ENCODE measurements around the gene ZNF609. TPM values are rescaled to one million over a fixed set of nuclear protein-coding genes. Genes with fewer than 3 reads are reported as not detected.

Gene ZNF609
- total and polyA plus RNA-seq, 4 donors = 4.6 to 18.1 (median 8.0) TPM

- peaks cover 0 to 15% (median 8%) of the 10 kb centered on the region in 4 donors for H3K36me3 ChIP-seq (ENCODE audit: control insufficient read depth in 4 of 4, insufficient read depth in 3 of 4, low read depth in 1 of 4, low read length in 3 of 4)
- H3K27ac ChIP-seq (ENCODE audit: low read depth in 1 of 2, low read length in 2 of 2) = no peak overlapping the region
- no peaks in the 10 kb centered on the region for H3K27me3 ChIP-seq (ENCODE audit: control insufficient read depth in 4 of 4, insufficient read depth in 4 of 4, low read length in 3 of 4)
- no peak overlapping the region for H3K4me3 ChIP-seq (ENCODE audit: low read depth in 1 of 3, low read length in 3 of 3)
- no peak overlapping the region for H3K9ac ChIP-seq (ENCODE audit: low read depth in 1 of 2, low read length in 2 of 2)
- 60% methylated on average over 3 of the region's 3 CpGs for WGBS
- peaks cover 0 to 7% (median 1%) of the 10 kb centered on the region in 4 donors for H3K4me1 ChIP-seq (ENCODE audit: control insufficient read depth in 4 of 4, insufficient read depth in 4 of 4, low read length in 3 of 4)
- DNase-seq (ENCODE audit: low spot score) = no peak
- TF ChIP-seq ZBTB33 (IDR thresholded peaks at IDR 0.05) (no peak), GABPA (IDR thresholded peaks at IDR 0.05 in 1 of 2, conservative IDR thresholded peaks at IDR 0.05 in 1 of 2) (no peak), REST (IDR thresholded peaks at IDR 0.05) (no peak), CTCF (IDR thresholded peaks at IDR 0.05; ENCODE audit: low read depth, low read length, missing input control) (no peak), JUND (IDR thresholded peaks at IDR 0.05) (no peak), SP1 (IDR thresholded peaks at IDR 0.05) (no peak), TAF1 (conservative IDR thresholded peaks at IDR 0.05) (no peak), RXRA (IDR thresholded peaks at IDR 0.05) (no peak), EGR1 (IDR thresholded peaks at IDR 0.05; ENCODE audit: low read depth in 2 of 2) (no peak), YY1 (IDR thresholded peaks at IDR 0.05) (no peak), HNF4G (IDR thresholded peaks at IDR 0.05) (no peak), NR2F2 (IDR thresholded peaks at IDR 0.05) (no peak), RAD21 (IDR thresholded peaks at IDR 0.05) (no peak), HNF4A (conservative IDR thresholded peaks at IDR 0.05) (no peak), FOXA1 (IDR thresholded peaks at IDR 0.05) (no peak), ATF3 (IDR thresholded peaks at IDR 0.05) (no peak), MAX (IDR thresholded peaks at IDR 0.05) (no peak), FOXA2 (IDR thresholded peaks at IDR 0.05) (no peak)
- H3K9me3 ChIP-seq (ENCODE audit: control insufficient read depth in 4 of 4, low read length in 3 of 4) = no peaks in the 10 kb centered on the region
Measured at GRCh38 chr15:64500695-64501395, 40.5 kb downstream of the ZNF609 start.

Measured in liver (tissue), 9 donors.